Liver (tissue), 9 donors: ENCODE data around the gene MICU1. TPM values are rescaled to one million over a fixed set of nuclear protein-coding genes. Genes with fewer than 3 reads are reported as not detected.

Source experiments
- DNase-seq: peaks from one replicate; pipeline ENCODE4 v3.0.0-alpha.2; 2017; ENCODE audit warnings: low spot score
- H3K27ac ChIP-seq, 2 donors: one replicate each; pipeline ENCODE4 v1.7.0; 2013; ENCODE audit warnings: inconsistent platforms in 2 of 2, low read length in 2 of 2, control low read depth in 1 of 2, low read depth in 1 of 2, mild to moderate bottlenecking in 1 of 2
- H3K27me3 ChIP-seq, 4 donors: one replicate each; pipeline versions ENCODE4 v1.6.1 to v1.7.0; 2013; ENCODE audit warnings: low read length in 3 of 4, inconsistent platforms in 1 of 4, mild to moderate bottlenecking in 1 of 4, moderate library complexity in 1 of 4; ENCODE audit not compliant: control insufficient read depth in 4 of 4, insufficient read depth in 4 of 4
- H3K36me3 ChIP-seq, 4 donors: one replicate each; pipeline versions ENCODE4 v1.6.1 to v1.7.0; 2013; ENCODE audit warnings: low read length in 3 of 4, mild to moderate bottlenecking in 3 of 4, low read depth in 1 of 4, moderate library complexity in 1 of 4; ENCODE audit not compliant: control insufficient read depth in 4 of 4, insufficient read depth in 3 of 4
- H3K4me1 ChIP-seq, 4 donors: one replicate each; pipeline versions ENCODE4 v1.6.1 to v1.7.0; 2013; ENCODE audit warnings: low read length in 3 of 4, mild to moderate bottlenecking in 3 of 4, moderate library complexity in 1 of 4; ENCODE audit not compliant: control insufficient read depth in 4 of 4, insufficient read depth in 4 of 4
- H3K4me3 ChIP-seq, 3 donors: one replicate each; pipeline versions ENCODE4 v1.6.1 to v1.7.0; 2013; ENCODE audit warnings: low read length in 3 of 3, control low read depth in 1 of 3, low read depth in 1 of 3, mild to moderate bottlenecking in 1 of 3
- H3K9ac ChIP-seq, 2 donors: one replicate each; pipeline ENCODE4 v1.7.0; 2013; ENCODE audit warnings: low read length in 2 of 2, mild to moderate bottlenecking in 2 of 2, moderate library complexity in 2 of 2, control low read depth in 1 of 2, low read depth in 1 of 2
- H3K9me3 ChIP-seq, 4 donors: one replicate each; pipeline versions ENCODE4 v1.6.1 to v1.7.0; 2013; ENCODE audit warnings: low read length in 3 of 4; ENCODE audit not compliant: control insufficient read depth in 4 of 4
- ATF3 ChIP-seq: IDR thresholded peaks from 2 replicates; pipeline ENCODE4 v1.6.1; 2016; ENCODE audit warnings: antibody characterized with exemption
- CTCF ChIP-seq: fragments of 150-350 bp; IDR thresholded peaks from 2 replicates; pipeline ENCODE4 v1.5.1; 2017; ENCODE audit warnings: improper control_type of control experiment, low read depth, low read length; ENCODE audit not compliant: missing input control
- EGR1 ChIP-seq, 2 donors: IDR thresholded peaks; 2 replicates each; pipeline ENCODE4 v1.6.1; 2016 to 2018; ENCODE audit warnings: antibody characterized with exemption in 2 of 2, low read depth in 2 of 2
- FOXA1 ChIP-seq: IDR thresholded peaks from 2 replicates; pipeline ENCODE4 v1.6.1; 2016; ENCODE audit warnings: antibody characterized with exemption
- FOXA2 ChIP-seq: IDR thresholded peaks from 2 replicates; pipeline ENCODE4 v1.6.1; 2016; ENCODE audit warnings: antibody characterized with exemption
- HNF4A ChIP-seq, 2 donors: conservative IDR thresholded peaks; 2 replicates each; pipeline ENCODE4 v1.6.1; 2016; ENCODE audit warnings: antibody characterized with exemption in 2 of 2, mild to moderate bottlenecking in 2 of 2
- HNF4G ChIP-seq: IDR thresholded peaks from 2 replicates; pipeline ENCODE4 v1.6.1; 2016; ENCODE audit warnings: antibody characterized with exemption
- JUND ChIP-seq, 2 donors: IDR thresholded peaks; 2 replicates each; pipeline ENCODE4 v1.6.1; 2016; ENCODE audit warnings: antibody characterized with exemption in 2 of 2
- MAX ChIP-seq: IDR thresholded peaks from 2 replicates; pipeline ENCODE4 v1.6.1; 2016; ENCODE audit warnings: antibody characterized with exemption
- NR2F2 ChIP-seq: IDR thresholded peaks from 2 replicates; pipeline ENCODE4 v1.6.1; 2016; ENCODE audit warnings: antibody characterized with exemption
- RAD21 ChIP-seq, 2 donors: IDR thresholded peaks; 2 replicates each; pipeline ENCODE4 v1.6.1; 2016; ENCODE audit warnings: antibody characterized with exemption in 2 of 2, mild to moderate bottlenecking in 2 of 2
- REST ChIP-seq: IDR thresholded peaks from 2 replicates; pipeline ENCODE4 v1.6.1; 2016; ENCODE audit warnings: antibody characterized with exemption, mild to moderate bottlenecking
- RXRA ChIP-seq, 2 donors: IDR thresholded peaks; 2 replicates each; pipeline ENCODE4 v1.6.1; 2017 to 2018; ENCODE audit warnings: antibody characterized with exemption in 2 of 2, mild to moderate bottlenecking in 1 of 2
- SP1 ChIP-seq: IDR thresholded peaks from 2 replicates; pipeline ENCODE4 v1.6.1; 2018; ENCODE audit warnings: antibody characterized with exemption, mild to moderate bottlenecking
- YY1 ChIP-seq: IDR thresholded peaks from 2 replicates; pipeline ENCODE4 v1.6.1; 2016; ENCODE audit warnings: antibody characterized with exemption, mild to moderate bottlenecking
- ZBTB33 ChIP-seq: IDR thresholded peaks from 2 replicates; pipeline ENCODE4 v1.6.1; 2016; ENCODE audit warnings: antibody characterized with exemption
- WGBS: extraction: QIAGEN DNeasy Blood & Tissue Kit; methylation state at CpG from one replicate; pipeline ENCODE4 v1.1.7; 2013; 5-methylcytosine and 5-hydroxymethylcytosine counted together
- polyA plus RNA-seq, 2 donors: library from polyadenylated mRNA; stranded (reverse) in 1 of 2; unstranded in 1 of 2; fragments of 200-250 nt in 1 of 2; fragments of >200 nt in 1 of 2; fragmentation: Nextera tagmentation in 1 of 2; extraction: Ambion mirVana in 1 of 2; gene quantifications; one replicate each; pipeline versions ENCODE4 v1.2.1 to v1.2.3, GENCODE V29; 2013 to 2015
- total RNA-seq, 2 donors: library from RNA; depleted of rRNA; stranded (reverse); fragments of >200 nt; gene quantifications; one replicate each; pipeline ENCODE4 v1.2.3, GENCODE V29; 2014
- donor health status: healthy.
- donor health status: healthy.
- donor health status: healthy.
- donor health status: healthy.
- donor health status: healthy.

The MICU1 gene
- total and polyA plus RNA-seq, 4 donors: 26.4 to 47.4 (median 32.1) TPM

- WGBS: 84% methylated on average over 1 of the region's 1 CpG
- no peak overlapping the region for H3K27ac ChIP-seq
- no peaks in the 10 kb centered on the region for H3K27me3 ChIP-seq
- no peaks in the 10 kb centered on the region for H3K4me1 ChIP-seq
- no peak for TF ChIP-seq ZBTB33
- no peak for TF ChIP-seq NR2F2
- TF ChIP-seq CTCF: no peak
- TF ChIP-seq HNF4G: no peak
- TF ChIP-seq FOXA2: no peak
- no peak for TF ChIP-seq EGR1 (IDR thresholded peaks at IDR 0.05; ENCODE audit: low read depth in 2 of 2)
- TF ChIP-seq RXRA (IDR thresholded peaks at IDR 0.05): no peak
- TF ChIP-seq YY1: no peak
- TF ChIP-seq JUND (IDR thresholded peaks at IDR 0.05): no peak
- no peak for TF ChIP-seq REST
- TF ChIP-seq HNF4A (conservative IDR thresholded peaks at IDR 0.05): no peak
- TF ChIP-seq FOXA1: no peak
- no peak for TF ChIP-seq MAX
- no peak for TF ChIP-seq ATF3
- no peak for TF ChIP-seq RAD21 (IDR thresholded peaks at IDR 0.05)
- TF ChIP-seq SP1: no peak
- no peak overlapping the region for H3K4me3 ChIP-seq
- no peak for DNase-seq
- H3K9ac ChIP-seq: no peak overlapping the region
- no peaks in the 10 kb centered on the region for H3K36me3 ChIP-seq
- no peaks in the 10 kb centered on the region for H3K9me3 ChIP-seq
Observed at GRCh38 chr10:72661431-72661830, 35.6 kb upstream of the MICU1 start.

- TF ChIP-seq RXRA (IDR thresholded peaks at IDR 0.05) (no peak), ATF3 (no peak), RAD21 (IDR thresholded peaks at IDR 0.05) (no peak), FOXA1 (no peak), JUND (IDR thresholded peaks at IDR 0.05) (no peak), SP1 (no peak), CTCF (no peak), NR2F2 (no peak), EGR1 (IDR thresholded peaks at IDR 0.05; ENCODE audit: low read depth in 2 of 2) (no peak), YY1 (no peak), MAX (no peak), FOXA2 (no peak), HNF4A (conservative IDR thresholded peaks at IDR 0.05) (no peak)
- Histone ChIP-seq H3K4me3 (no peak overlapping the region), H3K9me3 (no peaks in the 10 kb centered on the region), H3K27ac (no peak overlapping the region), H3K4me1 (no peaks in the 10 kb centered on the region), H3K36me3 (no peaks in the 10 kb centered on the region), H3K9ac (no peak overlapping the region), H3K27me3 (no peaks in the 10 kb centered on the region)
- DNase-seq: no peak
Observed at GRCh38 chr10:72660220-72660619, 34.3 kb upstream of the MICU1 start.
